ENCODE data around the gene MMP12. TPM values are rescaled to one million over a fixed set of nuclear protein-coding genes. Genes with fewer than 3 reads are reported as not detected.

MMP12 gene
- total RNA-seq (not detected), total RNA-seq (0 reads per million in 29 experiments)
- not detected for total RNA-seq (2013)

DNA sequence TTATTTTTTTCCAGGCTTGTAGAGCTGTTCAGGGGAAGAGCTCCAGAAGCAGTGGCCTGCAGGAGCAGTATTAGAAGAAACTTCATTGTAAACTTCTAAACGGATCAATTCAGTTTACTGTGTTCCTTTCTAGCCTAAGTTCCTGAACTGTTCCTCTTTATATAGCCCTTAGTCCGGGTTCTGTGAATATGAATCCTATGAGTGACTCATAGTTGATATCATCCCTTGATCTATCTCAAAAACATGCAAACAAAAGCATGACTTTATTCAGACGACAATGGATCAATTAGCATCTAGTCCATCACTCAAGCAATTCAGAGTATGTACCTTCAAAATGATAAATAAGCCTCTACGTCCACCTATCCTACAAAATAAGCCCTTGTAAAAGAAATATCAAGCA lies at the start of gene MMP12:
Gene MMP12 (minus strand): TSS at position 131 of the 400 bp plus-strand sequence. CDS start 45 bp downstream, at position 86.
- H3K4me1 Mint-ChIP-seq: no peaks in the 10 kb centered on the region
- peaks cover 2 to 3% of the 10 kb centered on the region in 2 experiments for H3K27me3 ChIP-seq (replicated peaks in 1 of 2; ENCODE audit: control insufficient read depth in 2 of 2, extremely low read depth in 1 of 2, insufficient read depth in 2 of 2, low read length in 1 of 2)
- H3K36me3 ChIP-seq (ENCODE audit: control insufficient read depth in 2 of 2, extremely low read depth in 1 of 2, insufficient read depth in 1 of 2, low read length in 1 of 2): no peaks in the 10 kb centered on the region
- no peaks in the 10 kb centered on the region for H3K9me3 Mint-ChIP-seq
- no peaks in the 10 kb centered on the region for H3K4me1 ChIP-seq (ENCODE audit: control insufficient read depth in 1 of 2, extremely low read depth in 1 of 2, insufficient read depth in 2 of 2, low read length in 2 of 2)
- no peak within 1 kb of the TSS for H3K4me3 ChIP-seq (ENCODE audit: control insufficient read depth in 1 of 2, extremely low read depth in 1 of 2, low read length in 1 of 2)
- no peak for DNase-seq
- no peak within 1 kb of the TSS for H3K27ac Mint-ChIP-seq
- no peaks in the 10 kb centered on the region for H3K36me3 Mint-ChIP-seq
- 67% methylated on average over 1 of the region's 4 CpGs for WGBS (ENCODE audit: insufficient coverage)
- H3K4me3 Mint-ChIP-seq: no peak within 1 kb of the TSS
- H3K9me3 ChIP-seq: no peaks in the 10 kb centered on the region
- peaks cover 0 to 12% of the 10 kb centered on the region in 2 donors for H3K27me3 Mint-ChIP-seq
- ChIA-PET POLR2A (no interaction called here), CTCF (interaction anchor here in 1 of 2 donors (0.6 kb wide), 1 partner anchor 921 kb away, joined by 3 read pairs; no protein-coding TSS in a partner anchor)
- no peak for ATAC-seq (replicated peaks in 1 of 4)
- no peak within 1 kb of the TSS for H3K27ac ChIP-seq (ENCODE audit: low read length)

DNA sequence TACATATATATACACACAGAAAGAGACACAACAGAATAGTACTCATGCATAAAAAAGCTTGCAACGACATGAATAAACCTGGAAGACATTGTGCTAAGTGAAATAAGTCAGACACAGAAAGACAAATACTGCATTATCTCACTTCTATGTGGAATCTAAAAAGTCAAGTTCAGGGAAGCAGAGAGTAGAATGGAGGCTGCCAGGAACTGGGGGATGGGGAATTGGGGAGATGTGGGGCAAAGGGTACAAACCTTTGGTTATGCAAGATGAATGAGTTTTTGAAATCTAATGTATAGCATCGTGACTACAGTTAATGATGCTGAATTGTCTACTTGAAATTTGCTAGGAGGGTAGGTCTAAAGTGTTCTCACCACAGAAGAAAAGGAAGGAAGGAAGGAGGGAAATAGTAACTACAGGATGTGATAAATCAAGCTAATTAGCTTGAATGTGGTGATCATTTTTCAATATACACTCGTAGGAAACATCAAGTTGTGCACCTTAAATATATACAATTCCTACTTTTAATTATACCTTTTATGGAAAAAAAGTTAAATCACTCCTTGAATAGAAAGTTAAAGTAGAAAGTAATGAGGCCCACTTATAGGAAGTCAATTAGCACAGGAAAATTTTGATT lies 46.9 kb upstream of the MMP12 start:
- 67% methylated on average over 1 of the region's 3 CpGs for WGBS (ENCODE audit: insufficient coverage)
- peaks cover 0 to 5% (median 5%) of the 10 kb centered on the region in 3 donors for H3K4me1 Mint-ChIP-seq
- Histone ChIP-seq H3K27me3 (replicated peaks in 1 of 2; ENCODE audit: control insufficient read depth in 2 of 2, extremely low read depth in 1 of 2, insufficient read depth in 2 of 2, low read length in 1 of 2) (peaks cover 4 to 6% of the 10 kb centered on the region in 2 experiments), H3K27ac (ENCODE audit: low read length) (no peak overlapping the region), H3K4me1 (ENCODE audit: control insufficient read depth in 1 of 2, extremely low read depth in 1 of 2, insufficient read depth in 2 of 2, low read length in 2 of 2) (no peaks in the 10 kb centered on the region), H3K36me3 (ENCODE audit: control insufficient read depth in 2 of 2, extremely low read depth in 1 of 2, insufficient read depth in 1 of 2, low read length in 1 of 2) (no peaks in the 10 kb centered on the region), H3K9me3 (no peaks in the 10 kb centered on the region), H3K4me3 (ENCODE audit: control insufficient read depth in 1 of 2, extremely low read depth in 1 of 2, low read length in 1 of 2) (no peak overlapping the region)
- ChIA-PET POLR2A (no interaction called here), CTCF (no interaction called here)
- no peaks in the 10 kb centered on the region for H3K36me3 Mint-ChIP-seq
- DNase-seq: no peak
- H3K27ac Mint-ChIP-seq: no peak overlapping the region
- peaks cover 7 to 19% of the 10 kb centered on the region in 2 donors for H3K27me3 Mint-ChIP-seq
- ATAC-seq (replicated peaks in 1 of 4): no peak
- H3K4me3 Mint-ChIP-seq: no peak overlapping the region
- no peaks in the 10 kb centered on the region for H3K9me3 Mint-ChIP-seq

DNA sequence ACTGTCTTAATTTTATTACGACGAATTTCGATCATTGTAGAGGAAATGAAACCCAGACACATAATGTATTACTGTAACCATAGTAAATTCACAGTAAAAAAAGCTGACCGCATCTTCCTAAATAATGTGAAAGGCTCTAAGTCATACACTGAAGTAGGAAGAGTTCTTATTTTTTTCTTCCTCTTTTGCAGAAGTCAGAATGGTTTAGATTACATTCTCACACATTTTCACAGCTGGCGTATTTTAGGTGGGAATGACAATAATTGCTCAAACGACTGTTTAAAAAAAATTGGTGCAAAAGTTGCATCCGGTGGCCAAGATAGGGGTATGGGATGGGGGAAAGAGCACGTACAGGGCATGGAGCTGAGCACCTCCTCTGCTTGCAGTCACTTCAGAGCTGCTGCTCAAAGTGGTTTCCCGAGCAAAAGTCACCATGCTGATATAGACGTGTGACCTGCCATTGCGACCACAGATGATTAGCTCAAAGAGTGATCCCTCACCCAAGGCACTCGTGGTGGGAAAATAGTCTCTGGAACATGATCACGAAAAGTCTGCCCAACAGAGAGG lies 45.4 kb upstream of the MMP12 start:
- H3K27me3 Mint-ChIP-seq: peaks cover 7 to 19% of the 10 kb centered on the region in 2 donors
- CTCF ChIA-PET: interaction anchor here in 1 of 2 donors (0.7 kb wide), 1 partner anchor 497 kb away, joined by 3 read pairs; no protein-coding TSS in a partner anchor
- whole genome bisulfite sequencing (ENCODE audit: insufficient coverage): 3% methylated on average over 5 of the region's 13 CpGs
- H3K27ac Mint-ChIP-seq: no peak overlapping the region
- no peak overlapping the region for H3K4me3 Mint-ChIP-seq
- no peak overlapping the region for H3K4me3 ChIP-seq (ENCODE audit: control insufficient read depth in 1 of 2, extremely low read depth in 1 of 2, low read length in 1 of 2)
- H3K4me1 ChIP-seq (ENCODE audit: control insufficient read depth in 1 of 2, extremely low read depth in 1 of 2, insufficient read depth in 2 of 2, low read length in 2 of 2): no peaks in the 10 kb centered on the region
- no peaks in the 10 kb centered on the region for H3K9me3 Mint-ChIP-seq
- DNase-seq: no peak
- no peaks in the 10 kb centered on the region for H3K36me3 ChIP-seq (ENCODE audit: control insufficient read depth in 2 of 2, extremely low read depth in 1 of 2, insufficient read depth in 1 of 2, low read length in 1 of 2)
- no peak for ATAC-seq (replicated peaks in 1 of 4)
- peaks cover 0 to 5% (median 5%) of the 10 kb centered on the region in 3 donors for H3K4me1 Mint-ChIP-seq
- POLR2A ChIA-PET: no interaction called here
- H3K27me3 ChIP-seq (replicated peaks in 1 of 2; ENCODE audit: control insufficient read depth in 2 of 2, extremely low read depth in 1 of 2, insufficient read depth in 2 of 2, low read length in 1 of 2): peaks cover 4 to 6% of the 10 kb centered on the region in 2 experiments
- no peak overlapping the region for H3K27ac ChIP-seq (ENCODE audit: low read length)
- no peaks in the 10 kb centered on the region for H3K36me3 Mint-ChIP-seq
- H3K9me3 ChIP-seq: no peaks in the 10 kb centered on the region

DNA sequence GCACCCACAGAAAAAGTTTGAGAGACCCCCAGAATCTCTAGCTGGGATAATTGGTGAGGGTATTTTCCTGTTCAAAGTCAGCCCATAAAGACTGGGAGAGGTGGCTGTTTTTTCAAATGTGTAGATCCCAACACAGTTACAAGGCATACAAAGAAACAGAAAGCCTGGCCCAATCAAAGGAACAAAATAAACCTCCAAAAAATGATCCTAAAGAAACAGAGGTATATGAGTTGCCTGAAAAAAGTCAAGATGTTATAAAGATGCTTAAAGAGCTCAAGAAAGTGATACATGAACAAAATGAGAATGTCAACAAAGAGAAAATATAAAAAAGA lies 40.2 kb upstream of the MMP12 start:
- Histone ChIP-seq H3K4me1 (ENCODE audit: control insufficient read depth in 1 of 2, extremely low read depth in 1 of 2, insufficient read depth in 2 of 2, low read length in 2 of 2) (no peaks in the 10 kb centered on the region), H3K9me3 (no peaks in the 10 kb centered on the region), H3K27me3 (replicated peaks in 1 of 2; ENCODE audit: control insufficient read depth in 2 of 2, extremely low read depth in 1 of 2, insufficient read depth in 2 of 2, low read length in 1 of 2) (peaks cover 3 to 4% of the 10 kb centered on the region in 2 experiments), H3K27ac (ENCODE audit: low read length) (no peak overlapping the region), H3K4me3 (ENCODE audit: control insufficient read depth in 1 of 2, extremely low read depth in 1 of 2, low read length in 1 of 2) (no peak overlapping the region), H3K36me3 (ENCODE audit: control insufficient read depth in 2 of 2, extremely low read depth in 1 of 2, insufficient read depth in 1 of 2, low read length in 1 of 2) (no peaks in the 10 kb centered on the region)
- ChIA-PET CTCF (no interaction called here), POLR2A (no interaction called here)
- Mint-ChIP-seq H3K4me1 (peaks cover 0 to 1% (median under 1%) of the 10 kb centered on the region in 3 donors), H3K4me3 (no peak overlapping the region), H3K27me3 (peaks cover 2 to 4% of the 10 kb centered on the region in 2 donors), H3K36me3 (no peaks in the 10 kb centered on the region), H3K27ac (no peak overlapping the region), H3K9me3 (no peaks in the 10 kb centered on the region)
- DNase-seq (no peak), ATAC-seq (replicated peaks in 1 of 4) (no peak)

DNA sequence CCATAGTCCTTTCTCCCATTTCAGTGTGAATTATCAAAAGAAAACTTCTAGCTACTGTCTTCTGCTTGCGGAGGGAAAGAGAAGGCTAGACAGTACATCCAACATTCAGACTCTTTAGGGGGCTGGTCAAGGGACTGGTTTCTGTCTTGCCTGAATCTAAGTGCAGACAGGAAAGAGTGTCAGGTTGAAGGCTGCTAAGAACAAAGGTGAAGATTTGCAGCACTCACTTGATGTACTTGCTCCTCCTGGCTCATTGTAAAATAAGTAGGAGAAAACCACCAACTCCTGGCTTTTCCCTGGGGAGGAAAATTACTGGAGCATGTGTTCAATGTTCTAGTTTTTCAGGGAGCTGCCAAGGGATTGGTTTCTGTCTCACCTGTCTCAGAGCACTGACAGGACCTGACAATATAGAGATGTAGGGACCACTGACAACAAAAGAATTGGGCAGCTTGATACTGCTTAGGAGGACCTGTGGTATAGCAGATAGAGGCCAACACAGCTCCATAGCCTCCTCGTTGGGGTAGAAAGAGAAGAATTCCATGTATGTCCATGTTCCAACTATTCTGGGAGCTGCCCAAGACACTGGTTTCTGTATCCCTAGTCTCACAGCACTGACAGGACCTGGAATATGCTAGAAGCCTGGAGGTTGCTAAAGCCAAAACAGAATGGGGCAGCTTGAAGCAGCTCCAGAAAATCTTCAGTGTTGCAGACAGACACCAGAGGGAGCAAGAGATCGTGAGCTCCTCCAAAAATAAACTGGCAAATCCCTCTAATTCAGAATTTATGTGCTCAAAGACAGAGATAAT lies 39.7 kb upstream of the MMP12 start:
- Mint-ChIP-seq H3K27me3 (peaks cover 2 to 5% of the 10 kb centered on the region in 2 donors), H3K27ac (no peak overlapping the region), H3K36me3 (no peaks in the 10 kb centered on the region), H3K4me1 (no peaks in the 10 kb centered on the region), H3K4me3 (no peak overlapping the region), H3K9me3 (no peaks in the 10 kb centered on the region)
- Histone ChIP-seq H3K27me3 (replicated peaks in 1 of 2; ENCODE audit: control insufficient read depth in 2 of 2, extremely low read depth in 1 of 2, insufficient read depth in 2 of 2, low read length in 1 of 2) (peaks cover under 1 to 4% of the 10 kb centered on the region in 2 experiments), H3K27ac (ENCODE audit: low read length) (no peak overlapping the region), H3K4me1 (ENCODE audit: control insufficient read depth in 1 of 2, extremely low read depth in 1 of 2, insufficient read depth in 2 of 2, low read length in 2 of 2) (no peaks in the 10 kb centered on the region), H3K36me3 (ENCODE audit: control insufficient read depth in 2 of 2, extremely low read depth in 1 of 2, insufficient read depth in 1 of 2, low read length in 1 of 2) (no peaks in the 10 kb centered on the region), H3K4me3 (ENCODE audit: control insufficient read depth in 1 of 2, extremely low read depth in 1 of 2, low read length in 1 of 2) (no peak overlapping the region), H3K9me3 (no peaks in the 10 kb centered on the region)
- no peak for ATAC-seq (replicated peaks in 1 of 4)
- DNase-seq: no peak
- WGBS (ENCODE audit: insufficient coverage): 50% methylated on average over 1 of the region's 3 CpGs
- POLR2A ChIA-PET: no interaction called here
- CTCF ChIA-PET: no interaction called here

DNA sequence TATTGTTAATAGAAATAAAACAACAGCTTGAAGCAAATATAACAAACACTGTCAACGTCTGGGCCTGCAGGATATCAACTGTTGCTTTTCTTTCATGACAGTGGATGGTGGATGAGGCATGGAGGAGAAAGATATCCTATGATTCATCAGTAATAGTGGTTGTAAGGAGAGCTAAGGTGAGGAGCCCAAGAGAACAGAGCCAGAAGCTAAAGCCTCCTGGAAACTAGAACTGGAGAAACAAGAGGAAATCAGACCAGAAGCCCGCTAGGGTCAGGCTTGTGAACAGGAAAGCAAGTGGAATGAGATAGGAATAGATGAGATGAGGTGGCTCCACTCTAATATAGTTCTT lies 37.7 kb upstream of the MMP12 start:
- Mint-ChIP-seq H3K27ac (no peak overlapping the region), H3K4me1 (no peaks in the 10 kb centered on the region), H3K27me3 (peaks cover 13 to 15% of the 10 kb centered on the region in 2 donors), H3K4me3 (no peak overlapping the region), H3K36me3 (no peaks in the 10 kb centered on the region), H3K9me3 (no peaks in the 10 kb centered on the region)
- H3K4me1 ChIP-seq (ENCODE audit: control insufficient read depth in 1 of 2, extremely low read depth in 1 of 2, insufficient read depth in 2 of 2, low read length in 2 of 2): no peaks in the 10 kb centered on the region
- H3K4me3 ChIP-seq (ENCODE audit: control insufficient read depth in 1 of 2, extremely low read depth in 1 of 2, low read length in 1 of 2): no peak overlapping the region
- ATAC-seq (replicated peaks in 1 of 4) (no peak), DNase-seq (no peak)
- no CpG with 5 or more reads among the region's 2 CpGs for WGBS (ENCODE audit: insufficient coverage)
- no peak overlapping the region for H3K27ac ChIP-seq (ENCODE audit: low read length)
- no peaks in the 10 kb centered on the region for H3K27me3 ChIP-seq (replicated peaks in 1 of 2; ENCODE audit: control insufficient read depth in 2 of 2, extremely low read depth in 1 of 2, insufficient read depth in 2 of 2, low read length in 1 of 2)
- CTCF ChIA-PET: no interaction called here
- no peaks in the 10 kb centered on the region for H3K9me3 ChIP-seq
- H3K36me3 ChIP-seq (ENCODE audit: control insufficient read depth in 2 of 2, extremely low read depth in 1 of 2, insufficient read depth in 1 of 2, low read length in 1 of 2): no peaks in the 10 kb centered on the region
- POLR2A ChIA-PET: no interaction called here

All from T-cell (primary cell).